Retinal pigment epithelial cell (primary cell): ENCODE measurements around the gene GRID1.

Experiments
- DNase-seq: peaks from one replicate; pipeline ENCODE4 v3.0.0-alpha.2; 2010; ENCODE audit warnings: low read depth
- H3K4me3 ChIP-seq: 2 replicates; pipeline ENCODE4 v1.5.1; 2011; ENCODE audit warnings: mild to moderate bottlenecking, low read length, control low read depth, moderate library complexity
- TF ChIP-seq, protein P1 (sequence below): conservative IDR thresholded peaks from 2 replicates; pipeline ENCODE4 v1.5.1; 2011; ENCODE audit warnings: low read depth, low read length, control low read depth, inconsistent platforms

The GRID1 gene

GRCh38 chr10:86300399-86300925, 66.1 kb downstream of the GRID1 start:
- H3K4me3 ChIP-seq: no peak overlapping the region
- no peak for DNase-seq
- TF ChIP-seq, protein P1, sequence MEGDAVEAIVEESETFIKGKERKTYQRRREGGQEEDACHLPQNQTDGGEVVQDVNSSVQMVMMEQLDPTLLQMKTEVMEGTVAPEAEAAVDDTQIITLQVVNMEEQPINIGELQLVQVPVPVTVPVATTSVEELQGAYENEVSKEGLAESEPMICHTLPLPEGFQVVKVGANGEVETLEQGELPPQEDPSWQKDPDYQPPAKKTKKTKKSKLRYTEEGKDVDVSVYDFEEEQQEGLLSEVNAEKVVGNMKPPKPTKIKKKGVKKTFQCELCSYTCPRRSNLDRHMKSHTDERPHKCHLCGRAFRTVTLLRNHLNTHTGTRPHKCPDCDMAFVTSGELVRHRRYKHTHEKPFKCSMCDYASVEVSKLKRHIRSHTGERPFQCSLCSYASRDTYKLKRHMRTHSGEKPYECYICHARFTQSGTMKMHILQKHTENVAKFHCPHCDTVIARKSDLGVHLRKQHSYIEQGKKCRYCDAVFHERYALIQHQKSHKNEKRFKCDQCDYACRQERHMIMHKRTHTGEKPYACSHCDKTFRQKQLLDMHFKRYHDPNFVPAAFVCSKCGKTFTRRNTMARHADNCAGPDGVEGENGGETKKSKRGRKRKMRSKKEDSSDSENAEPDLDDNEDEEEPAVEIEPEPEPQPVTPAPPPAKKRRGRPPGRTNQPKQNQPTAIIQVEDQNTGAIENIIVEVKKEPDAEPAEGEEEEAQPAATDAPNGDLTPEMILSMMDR: no peak

GRCh38 chr10:86299562-86299961, 67.0 kb downstream of the GRID1 start:
- H3K4me3 ChIP-seq: no peak overlapping the region
- TF ChIP-seq, protein P1: no peak
- DNase-seq: no peak

DNA sequence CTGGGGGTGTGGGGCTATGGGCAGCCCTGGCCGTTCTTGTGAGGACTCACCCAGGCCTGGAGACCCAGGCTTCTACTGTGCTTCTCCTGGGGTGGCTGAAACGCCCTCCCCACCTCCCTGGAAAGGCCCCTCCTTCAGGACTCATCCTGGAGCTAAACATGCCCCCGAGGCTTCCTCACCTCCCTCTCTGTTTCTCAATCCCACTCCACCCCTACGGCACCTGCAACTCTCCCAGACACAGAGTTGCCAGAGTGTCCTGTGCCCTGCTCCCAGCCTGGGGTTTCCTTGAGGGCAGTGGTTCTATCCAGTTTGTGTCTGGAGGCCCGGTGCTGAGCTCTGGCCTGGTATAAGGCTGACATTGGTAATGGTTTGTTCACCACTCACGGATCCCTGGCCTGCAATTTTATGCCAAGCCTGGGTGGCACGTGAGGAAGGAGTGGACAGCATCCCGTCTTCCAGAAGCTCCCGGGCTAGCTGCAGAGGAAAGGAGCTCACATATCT, 68.0 kb downstream of the GRID1 start:
- no peak overlapping the region for H3K4me3 ChIP-seq
- no peak for DNase-seq
- TF ChIP-seq, protein P1: no peak

GRCh38 chr10:86295791-86296190, 70.8 kb downstream of the GRID1 start:
- TF ChIP-seq, protein P1: no peak
- no peak for DNase-seq
- no peak overlapping the region for H3K4me3 ChIP-seq

- no peak overlapping the region for H3K4me3 ChIP-seq
- DNase-seq: no peak
- TF ChIP-seq, protein P1: no peak
Measured at GRCh38 chr10:86295351-86295750, 71.2 kb downstream of the GRID1 start.

DNA sequence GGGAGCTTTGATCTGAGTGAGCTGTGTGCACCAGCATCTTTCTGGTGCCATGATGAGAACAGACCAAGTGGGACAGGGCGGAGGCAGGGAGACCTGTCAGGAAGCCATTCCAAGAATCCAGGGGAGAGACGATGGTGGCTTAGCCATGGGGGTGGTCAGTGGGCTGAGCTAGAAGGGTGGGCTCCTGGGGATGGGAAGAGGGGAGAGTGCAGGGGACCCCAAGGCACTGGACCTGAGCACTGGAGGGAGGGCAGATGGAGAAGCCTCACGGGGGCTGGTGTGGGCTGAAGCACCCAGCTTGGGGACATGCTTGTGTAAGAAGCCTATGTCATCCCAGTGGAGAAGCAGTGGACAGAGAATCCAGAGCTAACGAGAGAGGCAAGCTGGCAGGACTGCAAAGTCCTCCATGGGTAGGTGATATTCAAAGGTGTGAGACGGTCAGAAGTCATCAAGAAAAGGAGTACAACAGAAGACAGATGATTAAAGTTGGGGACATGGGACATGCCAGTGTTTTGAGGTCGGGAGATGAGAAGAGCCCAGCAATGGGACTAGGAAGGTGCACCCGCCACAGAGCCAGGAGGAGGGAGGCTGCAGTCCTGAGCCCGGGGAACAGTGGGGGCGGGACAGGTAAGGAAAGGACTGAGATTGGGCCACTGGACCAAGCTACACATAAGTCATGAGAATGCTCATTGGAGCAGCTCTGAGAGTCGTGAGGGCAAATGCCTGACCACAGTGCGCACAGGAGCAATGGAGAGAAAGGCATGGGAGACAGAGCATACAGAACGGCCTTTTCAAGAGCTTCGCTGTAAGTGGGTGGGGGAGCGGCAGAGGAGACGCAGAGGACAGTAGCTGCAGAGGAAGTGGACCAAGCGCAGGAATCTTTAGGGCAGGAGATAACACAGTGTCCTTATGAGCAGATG, 72.0 kb downstream of the GRID1 start:
- DNase-seq: no peak
- no peak overlapping the region for H3K4me3 ChIP-seq
- TF ChIP-seq, protein P1: no peak
